ENCODE results near the gene HTRA3.

Gene HTRA3

GRCh38 chr4:8265171-8265929, 4.2 kb upstream of the HTRA3 start:
- no peak for DNase-seq

- DNase-seq = no peak
Measured at GRCh38 chr4:8266088-8266487, 3.5 kb upstream of the HTRA3 start.

- DNase-seq = no peak
Measured at GRCh38 chr4:8266508-8266907, 3.0 kb upstream of the HTRA3 start.

GRCh38 chr4:8267077-8267476, 2.5 kb upstream of the HTRA3 start:
- DNase-seq = no peak

- DNase-seq = no peak
Measured at GRCh38 chr4:8268211-8268610, 1.3 kb upstream of the HTRA3 start.

- no peak for DNase-seq
Measured at GRCh38 chr4:8268901-8269534, 536 bp upstream of the HTRA3 start.

GRCh38 chr4:8270418-8270771, 841 bp downstream of the HTRA3 start:
- DNase-seq = no peak

GRCh38 chr4:8270912-8271815, 1.6 kb downstream of the HTRA3 start:
- no peak for DNase-seq

- no peak for DNase-seq
Measured at GRCh38 chr4:8271821-8272220, 2.3 kb downstream of the HTRA3 start.

- DNase-seq = no peak
Measured at GRCh38 chr4:8272472-8273428, 3.2 kb downstream of the HTRA3 start.

- DNase-seq = no peak
Measured at GRCh38 chr4:8273450-8273849, 3.9 kb downstream of the HTRA3 start.

- no peak for DNase-seq
Measured at GRCh38 chr4:8274066-8274652, 4.6 kb downstream of the HTRA3 start.

- DNase-seq = peak in 53 of 56 donors; percentile 7 to 86 (median 49)
Measured at GRCh38 chr4:8274765-8275547, 5.4 kb downstream of the HTRA3 start.

GRCh38 chr4:8275548-8275910, 6.0 kb downstream of the HTRA3 start:
- DNase-seq = no peak

GRCh38 chr4:8276358-8277240, 7.0 kb downstream of the HTRA3 start:
- DNase-seq = no peak

GRCh38 chr4:8277356-8278008, 7.9 kb downstream of the HTRA3 start:
- DNase-seq = no peak

- no peak for DNase-seq
Measured at GRCh38 chr4:8278009-8278395, 8.4 kb downstream of the HTRA3 start.

All from amygdala (tissue), 56 donors.